Natural killer cell (primary cell): ENCODE results near the gene TICAM2. TPM values are rescaled to one million over a fixed set of nuclear protein-coding genes. Genes with fewer than 3 reads are reported as not detected.
A peak's percentile ranks its signal among the peaks of the same experiment; 100 is the strongest.
"Not testable (repeated sequence)": the region's sequence is repeated elsewhere in the genome, so short reads cannot be mapped to it uniquely, and the experiment has no call there.

Source experiments
- ATAC-seq, 3 donors: fragments of 150-1000 bp in 2 of 3; fragments of 200-7000 bp in 1 of 3; cut with Tn5 transposase; 1 replicate in 1 of 3; 2 replicates in 2 of 3; pipeline ENCODE4 v1.10.0; 2021; ENCODE audit warnings: mild to moderate bottlenecking in 2 of 3, moderate library complexity in 2 of 3
- DNase-seq, 2 donors: peaks; one replicate each; pipeline versions ENCODE4 v3.0.0 to v3.0.0-alpha.2; 2013 to 2021; ENCODE audit warnings: mixed read lengths in 1 of 2
- H3K27ac ChIP-seq: one replicate; pipeline ENCODE4 v1.5.1; 2013; ENCODE audit warnings: mild to moderate bottlenecking, low read length
- H3K27me3 ChIP-seq: one replicate; pipeline ENCODE4 v1.6.1; 2013; ENCODE audit warnings: low read length; ENCODE audit not compliant: control insufficient read depth, insufficient read depth
- H3K36me3 ChIP-seq: one replicate; pipeline ENCODE4 v1.6.1; 2013; ENCODE audit warnings: low read length; ENCODE audit not compliant: control insufficient read depth, insufficient read depth
- H3K4me1 ChIP-seq: one replicate; pipeline ENCODE4 v1.6.1; 2013; ENCODE audit warnings: low read length; ENCODE audit not compliant: control insufficient read depth, insufficient read depth
- H3K4me3 ChIP-seq: one replicate; pipeline ENCODE4 v1.5.1; 2013; ENCODE audit warnings: low read length
- H3K9me3 ChIP-seq: one replicate; pipeline ENCODE4 v1.6.1; 2013; ENCODE audit warnings: low read length; ENCODE audit not compliant: control insufficient read depth, insufficient read depth
- H3K27ac Mint-ChIP-seq, 2 donors: one replicate each; pipeline ENCODE4 v1.8.0; 2022; ENCODE audit warnings: mild to moderate bottlenecking in 2 of 2, mixed read lengths in 2 of 2, moderate library complexity in 1 of 2
- H3K27me3 Mint-ChIP-seq, 2 donors: one replicate each; pipeline ENCODE4 v1.8.0; 2022; ENCODE audit warnings: low read depth in 2 of 2, mixed read lengths in 2 of 2
- H3K36me3 Mint-ChIP-seq: one replicate; pipeline ENCODE4 v1.8.0; 2022; ENCODE audit warnings: mixed read lengths
- H3K4me1 Mint-ChIP-seq, 2 donors: one replicate each; pipeline ENCODE4 v1.8.0; 2022; ENCODE audit warnings: mixed read lengths in 2 of 2
- H3K4me3 Mint-ChIP-seq: one replicate; pipeline ENCODE4 v1.8.0; 2022; ENCODE audit warnings: mild to moderate bottlenecking, moderate library complexity, mixed read lengths
- H3K9me3 Mint-ChIP-seq, 2 donors: one replicate each; pipeline ENCODE4 v1.8.0; 2022; ENCODE audit warnings: mixed read lengths in 2 of 2
- WGBS: methylation state at CpG from one replicate; pipeline ENCODE4 v1.1.7; 2013; ENCODE audit warnings: missing lambda C conversion rate; ENCODE audit not compliant: insufficient coverage; 5-methylcytosine and 5-hydroxymethylcytosine counted together
- intact Hi-C: fragments of 100-400 bp; cut with micrococcal nuclease; formaldehyde crosslinking; loops from one replicate; pipeline ENCODE4 v1.14.2; 2022
- total RNA-seq, 4 donors: library from RNA; stranded (reverse); fragments of 120-200 nt in 1 of 4; gene quantifications; one replicate each; pipeline versions ENCODE4 v1.2.3 to v1.2.4, GENCODE V29; 2013 to 2022
- TF ChIP-seq, protein P1 (sequence below): fragments of 200-600 bp; IDR thresholded peaks from one replicate; pipeline ENCODE4 v1.8.0; 2022; ENCODE audit warnings: antibody characterized with exemption

Gene TICAM2, protein sequence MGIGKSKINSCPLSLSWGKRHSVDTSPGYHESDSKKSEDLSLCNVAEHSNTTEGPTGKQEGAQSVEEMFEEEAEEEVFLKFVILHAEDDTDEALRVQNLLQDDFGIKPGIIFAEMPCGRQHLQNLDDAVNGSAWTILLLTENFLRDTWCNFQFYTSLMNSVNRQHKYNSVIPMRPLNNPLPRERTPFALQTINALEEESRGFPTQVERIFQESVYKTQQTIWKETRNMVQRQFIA
- 1 to 10 TPM in 2 of 3 donors, under 1 TPM in 1; 0.61 to 1.4 (median 1.3) TPM for total RNA-seq
- 3.4 TPM for total RNA-seq (2013)

DNA sequence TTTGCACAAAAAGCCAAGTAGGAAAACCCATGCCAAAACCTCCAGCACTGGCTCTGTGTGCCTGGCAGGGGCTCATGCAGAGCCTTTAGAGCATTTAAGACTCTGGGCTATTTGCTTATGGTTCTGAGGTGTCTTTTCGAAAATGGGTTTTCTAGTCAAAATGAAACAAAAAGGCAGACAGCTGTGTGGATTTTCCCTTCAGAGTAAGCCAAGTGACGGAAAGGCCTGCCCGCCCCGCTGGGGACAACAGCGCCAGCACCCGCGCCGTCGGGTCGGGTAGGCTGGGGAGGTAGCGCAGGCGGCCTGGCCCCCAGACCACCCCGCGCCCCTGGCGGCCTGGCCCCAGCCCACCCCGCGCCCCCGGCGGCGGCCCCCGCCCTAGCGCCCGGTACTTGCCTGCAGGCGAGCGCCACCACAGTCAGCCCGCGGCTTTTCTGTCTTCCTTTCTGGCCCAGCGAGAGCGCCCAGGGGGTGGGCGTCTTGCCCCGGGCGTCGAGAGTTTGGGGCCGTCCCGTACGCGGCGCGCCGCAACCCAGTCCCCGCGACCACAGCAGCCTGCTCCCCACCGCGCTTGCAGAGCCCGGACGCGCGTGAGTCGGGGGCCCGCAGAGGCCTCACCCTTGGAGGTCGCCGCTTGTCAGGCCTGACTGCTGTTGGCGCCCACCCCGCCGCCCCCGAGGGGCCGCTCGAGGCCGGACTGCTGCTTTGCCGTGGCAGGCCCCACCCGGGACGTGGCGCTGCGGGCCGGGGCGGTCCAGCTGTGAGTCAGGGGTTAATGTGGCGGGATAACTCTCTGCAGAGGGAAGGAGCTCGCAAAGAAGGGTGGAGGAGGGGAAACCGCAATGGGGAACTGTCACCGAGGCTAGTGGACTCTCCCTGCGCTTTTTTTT lies at the start of gene TICAM2:
TICAM2 (minus strand) TSS at position 779 of the 890 bp plus-strand sequence. CDS start 21,223 bp downstream, outside the sequence.
- peaks cover 9% of the 10 kb centered on the region for H3K4me1 ChIP-seq

DNA sequence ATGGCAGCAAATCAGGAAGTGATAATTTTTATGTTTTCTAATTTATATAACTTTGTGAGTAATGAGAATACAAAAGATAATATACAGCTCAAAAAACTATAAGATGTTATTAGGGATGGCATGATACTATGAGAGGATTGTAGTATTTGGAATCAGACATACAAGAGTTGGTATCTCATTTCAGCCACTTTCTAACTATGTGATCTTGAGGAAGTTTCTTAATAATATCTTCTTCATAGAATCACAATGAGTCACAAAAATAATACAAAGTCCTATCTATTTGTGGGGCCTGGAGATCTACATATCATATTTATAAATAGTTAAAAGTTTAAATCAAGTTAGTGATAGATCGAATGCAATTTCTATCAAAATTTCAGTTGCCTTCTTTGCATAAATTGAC lies 47.3 kb upstream of the TICAM2 start:
- Histone ChIP-seq H3K4me3 (no peak overlapping the region), H3K36me3 (no peaks in the 10 kb centered on the region), H3K9me3 (no peaks in the 10 kb centered on the region), H3K27me3 (no peaks in the 10 kb centered on the region), H3K27ac (no peak overlapping the region), H3K4me1 (no peaks in the 10 kb centered on the region)
- Mint-ChIP-seq H3K9me3 (no peaks in the 10 kb centered on the region), H3K27ac (no peak overlapping the region), H3K27me3 (peaks cover 13 to 23% of the 10 kb centered on the region in 2 donors), H3K4me1 (no peaks in the 10 kb centered on the region), H3K4me3 (no peak overlapping the region), H3K36me3 (no peaks in the 10 kb centered on the region)
- TF ChIP-seq, protein P1, sequence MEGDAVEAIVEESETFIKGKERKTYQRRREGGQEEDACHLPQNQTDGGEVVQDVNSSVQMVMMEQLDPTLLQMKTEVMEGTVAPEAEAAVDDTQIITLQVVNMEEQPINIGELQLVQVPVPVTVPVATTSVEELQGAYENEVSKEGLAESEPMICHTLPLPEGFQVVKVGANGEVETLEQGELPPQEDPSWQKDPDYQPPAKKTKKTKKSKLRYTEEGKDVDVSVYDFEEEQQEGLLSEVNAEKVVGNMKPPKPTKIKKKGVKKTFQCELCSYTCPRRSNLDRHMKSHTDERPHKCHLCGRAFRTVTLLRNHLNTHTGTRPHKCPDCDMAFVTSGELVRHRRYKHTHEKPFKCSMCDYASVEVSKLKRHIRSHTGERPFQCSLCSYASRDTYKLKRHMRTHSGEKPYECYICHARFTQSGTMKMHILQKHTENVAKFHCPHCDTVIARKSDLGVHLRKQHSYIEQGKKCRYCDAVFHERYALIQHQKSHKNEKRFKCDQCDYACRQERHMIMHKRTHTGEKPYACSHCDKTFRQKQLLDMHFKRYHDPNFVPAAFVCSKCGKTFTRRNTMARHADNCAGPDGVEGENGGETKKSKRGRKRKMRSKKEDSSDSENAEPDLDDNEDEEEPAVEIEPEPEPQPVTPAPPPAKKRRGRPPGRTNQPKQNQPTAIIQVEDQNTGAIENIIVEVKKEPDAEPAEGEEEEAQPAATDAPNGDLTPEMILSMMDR, result no peak
- WGBS, result no CpG with 5 or more reads among the region's 1 CpG
- intact Hi-C loops, result no loop called here
- ATAC-seq (no peak), DNase-seq (no peak)

More for the DNA sequence above, at the start of gene TICAM2:
- Histone ChIP-seq H3K27ac (peak within 1 kb of the TSS; percentile 62), H3K9me3 (no peaks in the 10 kb centered on the region), H3K27me3 (no peaks in the 10 kb centered on the region), H3K4me3 (peak within 1 kb of the TSS; percentile 53), H3K36me3 (no peaks in the 10 kb centered on the region)
- intact Hi-C loops, result loop anchor here (2.0 kb wide), 1 partner anchor 23 kb away; no protein-coding TSS in a partner anchor
- under 1% methylated on average over 71 of the region's 71 CpGs for WGBS
- H3K9me3 Mint-ChIP-seq, result no peaks in the 10 kb centered on the region
- no peaks in the 10 kb centered on the region for H3K36me3 Mint-ChIP-seq
- peak within 1 kb of the TSS; percentile 88 for H3K4me3 Mint-ChIP-seq
- peak; percentile 54 to 75 for DNase-seq
- TF ChIP-seq, protein P1, result peak; percentile 31
- H3K27me3 Mint-ChIP-seq, result no peaks in the 10 kb centered on the region
- ATAC-seq, result peak; percentile 85 to 89 (median 87)
- H3K4me1 Mint-ChIP-seq, result peaks cover 17 to 39% of the 10 kb centered on the region in 2 donors
- H3K27ac Mint-ChIP-seq, result peak within 1 kb of the TSS; percentile 83 to 84

DNA sequence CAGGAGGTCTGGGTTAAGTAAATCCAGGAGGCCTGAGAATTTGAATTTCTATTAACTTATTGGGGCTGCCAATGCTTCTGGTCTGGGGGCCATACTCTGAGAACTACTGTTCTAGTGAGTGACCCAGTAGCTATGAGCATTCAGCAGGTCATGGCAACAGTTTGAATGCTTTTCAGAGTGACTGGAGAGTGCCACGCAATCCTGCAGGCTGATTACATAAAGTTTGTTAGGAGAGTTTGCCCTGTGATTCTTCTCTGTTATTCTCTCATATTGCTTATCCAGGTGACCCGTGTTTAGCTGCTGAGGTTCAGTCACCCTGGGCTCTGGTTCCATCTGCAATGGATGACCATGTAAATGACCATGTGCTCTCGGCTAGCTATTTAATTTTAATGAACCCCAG lies 45.8 kb upstream of the TICAM2 start:
- DNase-seq, result no peak
- intact Hi-C loops, result no loop called here
- Histone ChIP-seq H3K27ac (no peak overlapping the region), H3K4me1 (no peaks in the 10 kb centered on the region), H3K4me3 (no peak overlapping the region), H3K27me3 (peaks cover 2% of the 10 kb centered on the region), H3K36me3 (no peaks in the 10 kb centered on the region), H3K9me3 (no peaks in the 10 kb centered on the region)
- H3K27me3 Mint-ChIP-seq, result peaks cover 14 to 30% of the 10 kb centered on the region in 2 donors
- no peak overlapping the region for H3K27ac Mint-ChIP-seq
- H3K36me3 Mint-ChIP-seq, result no peaks in the 10 kb centered on the region
- no peak overlapping the region for H3K4me3 Mint-ChIP-seq
- TF ChIP-seq, protein P1, result no peak
- H3K9me3 Mint-ChIP-seq, result no peaks in the 10 kb centered on the region
- no peaks in the 10 kb centered on the region for H3K4me1 Mint-ChIP-seq
- 89% methylated on average over 2 of the region's 3 CpGs for WGBS
- ATAC-seq, result no peak

DNA sequence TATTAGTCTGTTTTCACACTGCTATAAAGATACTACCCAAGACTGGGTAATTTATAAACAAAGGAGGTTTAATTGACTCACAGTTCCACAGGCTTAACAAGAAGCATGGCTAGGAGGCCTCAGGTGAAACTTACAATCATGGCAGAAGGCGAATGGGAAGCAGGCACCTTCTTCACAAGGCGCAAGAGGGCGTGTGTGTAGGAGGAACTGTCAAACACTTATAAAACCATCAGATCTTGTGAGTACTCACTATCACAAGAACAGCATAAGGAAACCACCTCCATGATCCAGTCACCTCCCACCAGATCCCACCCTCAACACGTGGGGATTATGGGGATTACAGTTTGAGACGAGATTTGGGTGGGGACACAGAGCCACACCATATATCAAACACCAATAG lies 43.1 kb upstream of the TICAM2 start:
- DNase-seq, H3K36me3 Mint-ChIP-seq, ATAC-seq, H3K9me3 ChIP-seq, H3K27ac Mint-ChIP-seq, H3K4me1 ChIP-seq, H3K36me3 ChIP-seq, H3K4me3 Mint-ChIP-seq, intact Hi-C loops, H3K27me3 ChIP-seq, H3K9me3 Mint-ChIP-seq, H3K27ac ChIP-seq, H3K4me1 Mint-ChIP-seq, H3K4me3 ChIP-seq: not testable (repeated sequence)
- 93% methylated on average over 3 of the region's 5 CpGs for WGBS
- H3K27me3 Mint-ChIP-seq, result peaks cover 14 to 30% of the 10 kb centered on the region in 2 donors
